ENCODE results near the gene LENEP.

The LENEP gene

GRCh38 chr1:154960446-154961136 is 32.8 kb upstream of the LENEP start:
- Histone ChIP-seq H3K9ac (no peak overlapping the region), H3K9me3 (ENCODE audit: control insufficient read depth, low read length) (no peaks in the 10 kb centered on the region), H3K4me3 (ENCODE audit: low read depth, low read length) (peak overlapping the region; percentile 96), H3K4me2 (ENCODE audit: low read length) (peak overlapping the region; percentile 97), H3K27ac (peak overlapping the region; percentile 95), H3K27me3 (ENCODE audit: control insufficient read depth, insufficient read depth, low read length) (no peaks in the 10 kb centered on the region), H3K36me3 (ENCODE audit: control insufficient read depth, insufficient read depth, low read length) (no peaks in the 10 kb centered on the region), H2AFZ (no peak overlapping the region), H3K79me2 (no peaks in the 10 kb centered on the region), H3K4me1 (peaks cover 12% of the 10 kb centered on the region)
- no peak for TF ChIP-seq CTCF (IDR thresholded peaks at IDR 0.05)

- Histone ChIP-seq H3K27ac (peak within 1 kb of the TSS; percentile 95), H3K27me3 (ENCODE audit: control insufficient read depth, insufficient read depth, low read length) (no peaks in the 10 kb centered on the region), H3K4me3 (ENCODE audit: low read depth, low read length) (peak within 1 kb of the TSS; percentile 96), H3K9ac (peak within 1 kb of the TSS; percentile 73), H3K36me3 (ENCODE audit: control insufficient read depth, insufficient read depth, low read length) (no peaks in the 10 kb centered on the region), H3K79me2 (no peaks in the 10 kb centered on the region), H3K4me1 (peaks cover 12% of the 10 kb centered on the region), H2AFZ (peak within 1 kb of the TSS; percentile 79), H3K4me2 (ENCODE audit: low read length) (peak within 1 kb of the TSS; percentile 97), H3K9me3 (ENCODE audit: control insufficient read depth, low read length) (no peaks in the 10 kb centered on the region)
- TF ChIP-seq CTCF (IDR thresholded peaks at IDR 0.05): peak; percentile 48
Observed at GRCh38 chr1:154961207-154962155, 31.9 kb upstream of the LENEP start, which contains the start of gene PYGO2. Gene PYGO2 (minus strand): TSS chr1:154961782. CDS start chr1:154961576, 206 bp downstream.

GRCh38 chr1:154962156-154962749 is 31.1 kb upstream of the LENEP start:
- peak overlapping the region; percentile 79 for H2AFZ ChIP-seq
- H3K4me2 ChIP-seq (ENCODE audit: low read length): peak overlapping the region; percentile 97
- peaks cover 12% of the 10 kb centered on the region for H3K4me1 ChIP-seq
- no peaks in the 10 kb centered on the region for H3K9me3 ChIP-seq (ENCODE audit: control insufficient read depth, low read length)
- no peaks in the 10 kb centered on the region for H3K27me3 ChIP-seq (ENCODE audit: control insufficient read depth, insufficient read depth, low read length)
- H3K9ac ChIP-seq: peak overlapping the region; percentile 73
- no peaks in the 10 kb centered on the region for H3K36me3 ChIP-seq (ENCODE audit: control insufficient read depth, insufficient read depth, low read length)
- TF ChIP-seq CTCF (IDR thresholded peaks at IDR 0.05): no peak
- peak overlapping the region; percentile 96 for H3K4me3 ChIP-seq (ENCODE audit: low read depth, low read length)
- H3K27ac ChIP-seq: peak overlapping the region; percentile 95
- no peaks in the 10 kb centered on the region for H3K79me2 ChIP-seq

GRCh38 chr1:154962795-154963330 is 30.5 kb upstream of the LENEP start:
- Histone ChIP-seq H3K36me3 (ENCODE audit: control insufficient read depth, insufficient read depth, low read length) (no peaks in the 10 kb centered on the region), H3K27ac (no peak overlapping the region), H3K9me3 (ENCODE audit: control insufficient read depth, low read length) (no peaks in the 10 kb centered on the region), H3K27me3 (ENCODE audit: control insufficient read depth, insufficient read depth, low read length) (no peaks in the 10 kb centered on the region), H3K4me3 (ENCODE audit: low read depth, low read length) (no peak overlapping the region), H3K9ac (no peak overlapping the region), H3K4me2 (ENCODE audit: low read length) (peak overlapping the region; percentile 97), H2AFZ (no peak overlapping the region), H3K4me1 (peaks cover 12% of the 10 kb centered on the region), H3K79me2 (no peaks in the 10 kb centered on the region)
- TF ChIP-seq CTCF (IDR thresholded peaks at IDR 0.05): no peak
